Naive thymus-derived CD4-positive, alpha-beta T cell (primary cell): Measurements from ENCODE around the gene TRIB2. TPM values are rescaled to one million over a fixed set of nuclear protein-coding genes. Genes with fewer than 3 reads are reported as not detected.

Experiments
- ATAC-seq: fragments of 150-1000 bp; cut with Tn5 transposase; 2 replicates; pipeline ENCODE4 v1.10.0; 2021; ENCODE audit warnings: mild to moderate bottlenecking, moderate library complexity
- CTCF ChIA-PET: fragments of 350-600 bp; sonication (Branson Sonifier 250); formaldehyde crosslinking; loops from one replicate; lab custom pipeline; 2021; ENCODE audit warnings: antibody characterized with exemption; lab: Charles Lee
- POLR2A ChIA-PET: fragments of 350-600 bp; sonication (Branson Sonifier 250); formaldehyde crosslinking; loops from one replicate; lab custom pipeline; 2021; ENCODE audit warnings: antibody characterized with exemption, inconsistent platforms; lab: Charles Lee
- DNase-seq, 9 donors: peaks; one replicate each; pipeline versions ENCODE4 v3.0.0 to v3.0.0-alpha.2; 2020 to 2022; ENCODE audit warnings: mixed read lengths in 1 of 9
- H3K27ac ChIP-seq: one replicate; pipeline ENCODE4 v1.7.0; 2013; ENCODE audit warnings: mild to moderate bottlenecking, low read depth, low read length, moderate library complexity
- H3K27me3 ChIP-seq, 2 donors: one replicate each; pipeline ENCODE4 v1.7.0; 2013; ENCODE audit warnings: low read length in 2 of 2, mild to moderate bottlenecking in 2 of 2, moderate library complexity in 2 of 2; ENCODE audit not compliant: control insufficient read depth in 2 of 2, insufficient read depth in 2 of 2
- H3K36me3 ChIP-seq, 3 experiments: 1 replicate in 2 of 3; 2 replicates in 1 of 3; pipeline ENCODE4 v1.7.0; 2013; ENCODE audit warnings: low read length in 3 of 3, mild to moderate bottlenecking in 3 of 3, moderate library complexity in 1 of 3; ENCODE audit not compliant: insufficient read depth in 3 of 3, control insufficient read depth in 2 of 3
- H3K4me1 ChIP-seq, 2 donors: one replicate each; pipeline ENCODE4 v1.7.0; 2013; ENCODE audit warnings: low read length in 2 of 2, mild to moderate bottlenecking in 2 of 2, moderate library complexity in 1 of 2; ENCODE audit not compliant: control insufficient read depth in 2 of 2, insufficient read depth in 2 of 2
- H3K4me3 ChIP-seq: 2 replicates; pipeline ENCODE4 v1.7.0; 2013; ENCODE audit warnings: mild to moderate bottlenecking, low read length
- H3K9me3 ChIP-seq, 3 experiments: 1 replicate in 2 of 3; 2 replicates in 1 of 3; pipeline ENCODE4 v1.7.0; 2013; ENCODE audit warnings: low read length in 3 of 3; ENCODE audit not compliant: control insufficient read depth in 2 of 3
- H3K27ac Mint-ChIP-seq, 9 donors: one replicate each; pipeline ENCODE4 v1.8.0; 2020 to 2022; ENCODE audit warnings: mixed read lengths in 9 of 9, mild to moderate bottlenecking in 8 of 9, moderate library complexity in 5 of 9, inconsistent platforms in 2 of 9
- H3K27me3 Mint-ChIP-seq, 5 donors: one replicate each; pipeline ENCODE4 v1.8.0; 2021 to 2022; ENCODE audit warnings: mixed read lengths in 5 of 5, mild to moderate bottlenecking in 1 of 5
- H3K36me3 Mint-ChIP-seq, 5 donors: one replicate each; pipeline ENCODE4 v1.8.0; 2020 to 2022; ENCODE audit warnings: mixed read lengths in 5 of 5, mild to moderate bottlenecking in 3 of 5, inconsistent platforms in 1 of 5
- H3K4me1 Mint-ChIP-seq, 7 donors: one replicate each; pipeline ENCODE4 v1.8.0; 2020 to 2022; ENCODE audit warnings: mixed read lengths in 7 of 7, mild to moderate bottlenecking in 3 of 7, inconsistent platforms in 1 of 7
- H3K4me3 Mint-ChIP-seq, 10 donors: one replicate each; pipeline ENCODE4 v1.8.0; 2020 to 2022; ENCODE audit warnings: mild to moderate bottlenecking in 10 of 10, mixed read lengths in 10 of 10, moderate library complexity in 6 of 10, inconsistent platforms in 2 of 10
- H3K9me3 Mint-ChIP-seq, 11 donors: one replicate each; pipeline ENCODE4 v1.8.0; 2020 to 2022; ENCODE audit warnings: mixed read lengths in 11 of 11, mild to moderate bottlenecking in 4 of 11, inconsistent platforms in 1 of 11, moderate library complexity in 1 of 11
- intact Hi-C, 2 donors: fragments of 100-400 bp; cut with micrococcal nuclease; formaldehyde crosslinking; loops; one replicate each; pipeline ENCODE4 v1.15.1; 2023
- polyA plus RNA-seq, 2 donors: library from polyadenylated mRNA; unstranded; fragments of 300-500 nt; fragmentation: Illumina TruSeq; gene quantifications; one replicate each; pipeline ENCODE4 v1.2.3, GENCODE V29; 2021
- total RNA-seq, 6 experiments: library from RNA in 5 of 6; stranded (reverse) in 5 of 6; gene quantifications; 1 replicate in 5 of 6; 2 replicates in 1 of 6; pipeline ENCODE4 v1.2.3 and lab custom pipeline; 2021 to 2026

TRIB2 gene
- total RNA-seq (100 to 1,000 TPM in 3 of 5 experiments, 10 to 100 TPM in 2; 63.1 to 125 (median 110) TPM), polyA plus RNA-seq (10 to 100 TPM; 41.3 to 57.7 TPM), total RNA-seq (lab: John Stamatoyannopoulos, UW) (123 reads per million, percentile 88 among the genes with 10 or more reads in this experiment)

- POLR2A ChIA-PET = interaction anchor here (0.5 to 3.7 kb wide), 46 partner anchors 8 to 906 kb away, joined by 3 to 39 read pairs (median 4); no protein-coding TSS in a partner anchor
- CTCF ChIA-PET = interaction anchor here (0.5 to 4.7 kb wide), 42 partner anchors 9 to 888 kb away, joined by 3 to 45 read pairs (median 4); no protein-coding TSS in a partner anchor
- H3K27ac ChIP-seq = peak within 1 kb of the TSS; percentile 88
- Mint-ChIP-seq H3K27ac (peak within 1 kb of the TSS; percentile 93 to 97 (median 96)), H3K9me3 (peaks cover 0 to 4% (median 0%) of the 10 kb centered on the region in 11 donors), H3K4me3 (peak within 1 kb of the TSS; percentile 88 to 100 (median 99)), H3K27me3 (peaks cover 0 to 15% (median 0%) of the 10 kb centered on the region in 5 donors), H3K4me1 (peaks cover 32 to 65% (median 56%) of the 10 kb centered on the region in 7 donors), H3K36me3 (peaks cover 0 to 24% (median 7%) of the 10 kb centered on the region in 5 donors)
- no peaks in the 10 kb centered on the region for H3K9me3 ChIP-seq
- ATAC-seq (peak; percentile 88), DNase-seq (peak; percentile 78 to 90 (median 88))
- H3K4me1 ChIP-seq = peaks cover 10 to 18% of the 10 kb centered on the region in 2 donors
- intact Hi-C loops = loop anchor here (1.0 to 10.0 kb wide), 30 partner anchors 161 to 1372 kb away; partner anchors contain the start of genes LPIN1 (in 2 of the 2) and ROCK2 (in 1 of the 2)
- peak within 1 kb of the TSS; percentile 86 for H3K4me3 ChIP-seq
- peaks cover 0 to 20% (median 0%) of the 10 kb centered on the region in 3 experiments for H3K36me3 ChIP-seq
- no peaks in the 10 kb centered on the region for H3K27me3 ChIP-seq
Measured at GRCh38 chr2:12716282-12717190, at the start of gene TRIB2. TRIB2 (plus strand) TSS chr2:12716936; CDS start chr2:12718308, 1,372 bp downstream.

DNA sequence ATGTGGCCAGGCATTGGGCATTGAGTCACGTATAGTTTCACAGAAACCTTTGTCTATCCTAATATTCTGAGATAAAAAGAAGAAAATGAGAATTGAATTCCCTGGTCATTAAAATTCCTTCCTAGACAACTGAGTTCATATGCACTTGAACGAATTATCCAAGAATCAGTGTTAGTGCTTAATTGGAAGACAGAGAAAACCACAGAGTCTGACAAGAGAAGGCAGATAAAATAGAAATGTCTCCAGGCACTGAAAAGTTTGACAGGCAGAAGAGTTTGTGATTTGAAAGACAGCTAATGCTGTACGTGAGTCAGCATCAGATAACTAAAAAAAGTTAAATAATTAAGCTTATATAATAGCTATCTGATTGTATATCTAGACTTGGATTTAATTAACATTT, 47.7 kb upstream of the TRIB2 start:
- CTCF ChIA-PET = no interaction called here
- Histone ChIP-seq H3K27ac (no peak overlapping the region), H3K4me3 (no peak overlapping the region), H3K36me3 (no peaks in the 10 kb centered on the region), H3K4me1 (no peaks in the 10 kb centered on the region), H3K9me3 (peaks cover 0 to 5% (median 0%) of the 10 kb centered on the region in 3 experiments), H3K27me3 (no peaks in the 10 kb centered on the region)
- POLR2A ChIA-PET = no interaction called here
- DNase-seq (no peak), ATAC-seq (no peak)
- peaks cover 0 to 14% (median 4%) of the 10 kb centered on the region in 5 donors for H3K36me3 Mint-ChIP-seq
- peaks cover 0 to 28% (median 9%) of the 10 kb centered on the region in 11 donors for H3K9me3 Mint-ChIP-seq
- H3K4me1 Mint-ChIP-seq = peaks cover 0 to 6% (median 0%) of the 10 kb centered on the region in 7 donors
- no peak overlapping the region for H3K27ac Mint-ChIP-seq
- peaks cover 0 to 9% (median 0%) of the 10 kb centered on the region in 5 donors for H3K27me3 Mint-ChIP-seq
- H3K4me3 Mint-ChIP-seq = no peak overlapping the region
- intact Hi-C loops = no loop called here

GRCh38 chr2:12672711-12673315, 43.9 kb upstream of the TRIB2 start:
- H3K4me1 ChIP-seq = no peaks in the 10 kb centered on the region
- no peak overlapping the region for H3K4me3 ChIP-seq
- H3K9me3 Mint-ChIP-seq = peaks cover 0 to 2% (median 0%) of the 10 kb centered on the region in 11 donors
- H3K27me3 ChIP-seq = no peaks in the 10 kb centered on the region
- peaks cover 0 to 4% (median 0%) of the 10 kb centered on the region in 5 donors for H3K36me3 Mint-ChIP-seq
- CTCF ChIA-PET = interaction anchor here (0.7 kb wide), 1 partner anchor 8 kb away, joined by 3 read pairs; no protein-coding TSS in a partner anchor
- no peak overlapping the region for H3K4me3 Mint-ChIP-seq
- H3K36me3 ChIP-seq = no peaks in the 10 kb centered on the region
- ATAC-seq (no peak), DNase-seq (no peak)
- POLR2A ChIA-PET = no interaction called here
- H3K27me3 Mint-ChIP-seq = peaks cover 0 to 10% (median 0%) of the 10 kb centered on the region in 5 donors
- H3K4me1 Mint-ChIP-seq = peaks cover 0 to 8% (median 4%) of the 10 kb centered on the region in 7 donors
- H3K9me3 ChIP-seq = no peaks in the 10 kb centered on the region
- H3K27ac Mint-ChIP-seq = no peak overlapping the region
- intact Hi-C loops = no loop called here
- H3K27ac ChIP-seq = no peak overlapping the region

DNA sequence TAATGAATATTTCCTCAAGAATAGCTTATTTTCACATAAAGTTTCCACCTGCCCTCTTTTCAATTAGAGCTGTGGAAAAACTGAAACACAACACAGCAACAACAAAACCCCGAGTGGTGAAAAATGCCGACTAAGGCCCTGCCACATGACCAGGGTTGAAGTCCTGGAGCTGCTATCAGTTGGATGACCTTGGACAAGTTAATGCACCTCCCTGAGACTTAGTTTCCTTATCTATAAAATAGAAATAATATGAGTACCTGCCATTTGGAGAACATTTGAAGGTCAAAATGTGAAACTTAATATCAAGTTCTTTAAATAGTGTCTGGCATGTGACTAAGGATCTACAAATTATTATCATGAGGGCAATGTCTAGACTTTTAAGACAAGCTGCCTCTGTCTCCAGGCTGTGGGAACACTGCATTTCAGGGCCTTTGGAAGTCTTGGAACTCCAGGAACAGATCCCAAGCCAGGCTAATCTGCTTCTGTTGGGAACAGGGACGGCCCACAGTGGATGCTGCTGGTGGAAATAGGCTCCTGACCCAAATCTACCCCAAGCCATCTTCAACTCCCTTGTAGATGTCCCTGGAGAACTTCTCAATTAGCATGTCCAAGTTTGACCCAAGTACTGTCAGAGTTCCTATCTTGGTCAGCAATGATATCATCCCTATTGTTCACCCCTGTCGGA, 42.0 kb upstream of the TRIB2 start:
- POLR2A ChIA-PET = no interaction called here

DNA sequence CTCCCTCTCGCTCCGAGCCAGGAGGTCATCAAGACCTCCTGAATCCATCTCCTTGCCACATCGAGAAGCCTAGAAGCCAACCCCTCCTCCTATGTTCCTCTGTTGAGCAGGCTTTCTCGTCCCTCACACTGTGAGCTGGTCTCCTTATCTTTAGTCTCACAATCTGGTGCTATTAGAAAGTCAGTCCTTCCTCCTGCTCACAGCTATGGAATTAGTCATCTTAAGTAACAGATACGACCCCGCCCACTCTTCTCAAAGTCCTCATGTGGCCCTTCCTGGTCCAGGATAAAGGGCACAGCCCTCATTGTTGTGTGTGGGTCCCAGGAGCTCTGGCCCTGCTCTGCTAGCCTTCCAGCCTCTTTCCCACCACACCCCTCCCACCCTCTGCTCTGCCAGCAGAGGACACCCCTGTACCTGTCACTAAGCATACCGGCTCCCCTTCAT, 41.4 kb upstream of the TRIB2 start:
- Mint-ChIP-seq H3K4me3 (no peak overlapping the region), H3K9me3 (peaks cover 0 to 10% (median 7%) of the 10 kb centered on the region in 11 donors), H3K36me3 (peaks cover 0 to 7% (median 6%) of the 10 kb centered on the region in 5 donors), H3K27ac (peak overlapping the region in 1 of 9 donors; percentile 49), H3K4me1 (peaks cover 0 to 8% (median 4%) of the 10 kb centered on the region in 7 donors), H3K27me3 (peaks cover 0 to 5% (median 0%) of the 10 kb centered on the region in 5 donors)
- Histone ChIP-seq H3K4me1 (no peaks in the 10 kb centered on the region), H3K27me3 (no peaks in the 10 kb centered on the region), H3K36me3 (no peaks in the 10 kb centered on the region), H3K9me3 (peaks cover 0 to under 1% (median 0%) of the 10 kb centered on the region in 3 experiments), H3K4me3 (no peak overlapping the region), H3K27ac (no peak overlapping the region)
- no peak for DNase-seq
- POLR2A ChIA-PET = no interaction called here
- no peak for ATAC-seq
- intact Hi-C loops = loop anchor here in 1 of 2 donors (1.0 kb wide), 1 partner anchor 35 kb away; no protein-coding TSS in a partner anchor
- CTCF ChIA-PET = no interaction called here

More for the DNA sequence above, 42.0 kb upstream of the TRIB2 start:
- no peaks in the 10 kb centered on the region for H3K27me3 ChIP-seq
- Mint-ChIP-seq H3K4me3 (no peak overlapping the region), H3K9me3 (peaks cover 0 to 7% (median 2%) of the 10 kb centered on the region in 11 donors), H3K27ac (peak overlapping the region in 1 of 9 donors; percentile 49), H3K27me3 (peaks cover 0 to 5% (median 0%) of the 10 kb centered on the region in 5 donors), H3K36me3 (peaks cover 0 to 4% (median 2%) of the 10 kb centered on the region in 5 donors), H3K4me1 (peaks cover 0 to 8% (median 4%) of the 10 kb centered on the region in 7 donors)
- H3K27ac ChIP-seq = no peak overlapping the region
- DNase-seq (no peak), ATAC-seq (no peak)
- CTCF ChIA-PET = no interaction called here
- no peaks in the 10 kb centered on the region for H3K9me3 ChIP-seq
- H3K36me3 ChIP-seq = no peaks in the 10 kb centered on the region
- H3K4me1 ChIP-seq = no peaks in the 10 kb centered on the region
- no peak overlapping the region for H3K4me3 ChIP-seq
- intact Hi-C loops = loop anchor here in 1 of 2 donors (1.0 kb wide), 1 partner anchor 36 kb away; no protein-coding TSS in a partner anchor
